Lower leg skin (tissue), 4 donors: ENCODE data around the gene TCP11. TPM values are rescaled to one million over a fixed set of nuclear protein-coding genes. Genes with fewer than 3 reads are reported as not detected.
A peak's percentile ranks its signal among the peaks of the same experiment; 100 is the strongest.

ENCODE experiments used
- DNase-seq, 2 donors: peaks; one replicate each; pipeline ENCODE4 v3.0.0-alpha.2; 2019; ENCODE audit warnings: low spot score in 2 of 2
- H3K4me3 ChIP-seq: fragments of 200-600 bp; sonication (generic); 2 replicates; pipeline ENCODE4 v1.5.1; 2017; ENCODE audit warnings: mild to moderate bottlenecking, low read depth; ENCODE audit not compliant: poor library complexity, severe bottlenecking
- CTCF ChIP-seq, 3 donors: fragments of 450-650 bp; IDR thresholded peaks; one replicate each; pipeline ENCODE4 v1.5.1; 2016; ENCODE audit warnings: antibody characterized with exemption in 3 of 3, mild to moderate bottlenecking in 3 of 3, moderate library complexity in 2 of 3
- POLR2A ChIP-seq, 2 donors: fragments of 450-650 bp; IDR thresholded peaks; one replicate each; pipeline ENCODE4 v1.6.1; 2016 to 2017; ENCODE audit warnings: antibody characterized with exemption in 2 of 2, mild to moderate bottlenecking in 1 of 2, moderate library complexity in 1 of 2
- WGBS, 2 donors: methylation state at CpG; one replicate each; pipeline ENCODE4 v1.1.5; 2018; 5-methylcytosine and 5-hydroxymethylcytosine counted together
- intact Hi-C: fragments of 100-400 bp; cut with DNase I; formaldehyde crosslinking; loops from one replicate; pipeline ENCODE4 v1.15.0; 2023; ENCODE audit warnings: low total_unique reads
- total RNA-seq, 4 donors: library from RNA; depleted of rRNA; stranded (reverse); fragments of >200 nt; gene quantifications; one replicate each; pipeline ENCODE4 v1.1.0, GENCODE V29; 2016

TCP11 gene
- total RNA-seq, 4 donors from 2014 or later = 0.97 to 1.7 TPM; not detected in 2

- 62% methylated on average over 2 of the region's 2 CpGs for WGBS, 2 donors
- no peak for DNase-seq
- intact Hi-C loops = no loop called here
- no peak overlapping the region for H3K4me3 ChIP-seq
- TF ChIP-seq CTCF (IDR thresholded peaks at IDR 0.05) = no peak
- TF ChIP-seq POLR2A (IDR thresholded peaks at IDR 0.05) = no peak
These were observed 38.9 kb upstream of the TCP11 start for GRCh38 chr6:35179901-35180535.

DNA sequence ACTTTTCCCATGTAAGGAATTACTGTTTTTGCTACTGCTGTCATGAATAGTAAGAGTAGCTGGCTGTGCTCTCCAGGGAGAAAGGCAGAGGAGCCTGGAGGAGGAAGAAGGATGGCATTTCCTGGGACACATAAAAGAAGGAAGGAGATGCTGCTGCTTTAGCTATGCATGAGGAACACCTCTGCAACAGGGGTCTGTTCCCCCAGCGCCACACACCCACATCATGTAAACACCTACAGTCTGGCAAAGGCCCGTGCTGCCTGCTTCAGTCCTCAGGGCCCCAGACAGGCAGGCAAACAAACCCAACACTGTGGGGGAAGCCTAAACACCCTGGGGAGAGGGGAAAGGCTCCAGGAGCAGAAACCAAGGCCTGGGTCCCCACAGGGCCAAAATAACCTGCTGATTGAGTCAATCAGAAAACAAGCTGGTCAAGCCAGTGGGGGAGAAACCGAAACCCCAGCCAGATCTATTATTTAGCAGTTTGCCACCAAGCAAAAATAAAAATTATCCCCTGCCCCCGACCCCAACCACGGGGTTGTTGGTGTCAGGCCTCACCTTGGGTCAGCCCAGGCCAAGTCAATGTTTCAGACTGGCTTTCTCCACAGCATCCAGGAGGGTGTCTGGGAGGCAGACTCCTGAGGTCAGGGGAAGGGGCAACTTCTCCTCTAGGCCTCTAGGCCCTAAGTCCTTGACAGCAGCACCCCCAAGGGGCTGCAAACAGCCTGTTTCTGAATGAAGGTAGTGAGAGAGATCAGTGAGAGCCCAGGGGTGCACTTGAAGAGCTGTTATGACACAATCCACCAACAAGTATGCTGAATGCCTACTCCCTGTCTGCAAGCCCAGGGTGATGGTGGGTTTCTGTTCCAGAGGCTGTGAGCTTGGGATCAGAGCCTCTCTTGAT lies 38.0 kb upstream of the TCP11 start:
- 87 to 90% methylated on average over 5 of the region's 5 CpGs for WGBS, 2 donors
- intact Hi-C loops = no loop called here
- TF ChIP-seq POLR2A (IDR thresholded peaks at IDR 0.05) = no peak
- TF ChIP-seq CTCF (IDR thresholded peaks at IDR 0.05) = no peak

GRCh38 chr6:35178012-35178411 lies 36.9 kb upstream of the TCP11 start:
- TF ChIP-seq POLR2A (IDR thresholded peaks at IDR 0.05) (no peak), CTCF (IDR thresholded peaks at IDR 0.05) (no peak)
- no peak for DNase-seq
- WGBS, 2 donors = 93 to 97% methylated on average over 2 of the region's 2 CpGs
- intact Hi-C loops = no loop called here
- no peak overlapping the region for H3K4me3 ChIP-seq

More for the DNA sequence above, 38.0 kb upstream of the TCP11 start:
- DNase-seq = no peak
- no peak overlapping the region for H3K4me3 ChIP-seq

DNA sequence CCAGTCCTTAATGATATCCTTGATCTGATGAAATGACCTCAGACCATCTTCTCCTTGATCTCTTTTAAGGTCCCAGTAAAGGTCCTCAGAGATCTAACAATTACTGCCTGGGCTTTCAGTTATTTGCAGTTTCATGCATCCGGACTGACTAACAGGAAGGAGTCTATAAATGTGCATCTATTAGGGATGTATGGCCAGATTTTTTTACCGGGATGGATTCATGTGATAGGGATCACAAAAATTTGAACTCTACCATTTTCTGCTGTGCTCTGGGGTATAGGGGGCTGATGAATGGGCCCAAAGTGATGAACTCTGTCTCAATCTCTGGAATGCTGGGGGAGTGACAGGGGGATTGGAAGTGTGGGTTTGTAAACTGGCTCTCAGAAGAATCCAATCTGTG lies 36.5 kb upstream of the TCP11 start:
- WGBS, 2 donors = 73 to 75% methylated on average over 2 of the region's 2 CpGs
- peak in 1 of 2 donors; percentile 3 for DNase-seq
- no peak for TF ChIP-seq POLR2A (IDR thresholded peaks at IDR 0.05)
- H3K4me3 ChIP-seq = no peak overlapping the region
- intact Hi-C loops = no loop called here

DNA sequence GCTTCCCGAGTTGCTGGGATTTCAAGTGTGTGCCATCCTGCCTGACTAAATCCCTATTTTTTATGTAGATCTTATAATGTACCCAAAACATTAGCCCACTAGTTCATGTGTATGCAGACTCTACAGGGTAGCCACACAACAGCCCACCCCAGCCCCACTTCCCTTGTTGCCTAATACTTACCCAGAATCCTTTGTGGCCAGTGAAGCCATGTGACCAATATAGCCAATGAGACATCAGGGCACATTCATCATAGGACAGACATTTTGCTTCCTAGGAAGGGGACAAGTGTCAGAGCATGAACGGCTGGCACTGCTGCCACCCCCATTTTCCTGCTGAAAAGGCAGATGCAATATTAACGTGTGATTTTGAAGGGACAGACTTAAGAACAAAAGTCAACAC lies 36.0 kb upstream of the TCP11 start:
- intact Hi-C loops = no loop called here
- TF ChIP-seq POLR2A (IDR thresholded peaks at IDR 0.05) (no peak), CTCF (IDR thresholded peaks at IDR 0.05) (no peak)
- H3K4me3 ChIP-seq = no peak overlapping the region
- WGBS, 2 donors = 76 to 77% methylated on average over 3 of the region's 3 CpGs
- peak in 1 of 2 donors; percentile 21 for DNase-seq

DNA sequence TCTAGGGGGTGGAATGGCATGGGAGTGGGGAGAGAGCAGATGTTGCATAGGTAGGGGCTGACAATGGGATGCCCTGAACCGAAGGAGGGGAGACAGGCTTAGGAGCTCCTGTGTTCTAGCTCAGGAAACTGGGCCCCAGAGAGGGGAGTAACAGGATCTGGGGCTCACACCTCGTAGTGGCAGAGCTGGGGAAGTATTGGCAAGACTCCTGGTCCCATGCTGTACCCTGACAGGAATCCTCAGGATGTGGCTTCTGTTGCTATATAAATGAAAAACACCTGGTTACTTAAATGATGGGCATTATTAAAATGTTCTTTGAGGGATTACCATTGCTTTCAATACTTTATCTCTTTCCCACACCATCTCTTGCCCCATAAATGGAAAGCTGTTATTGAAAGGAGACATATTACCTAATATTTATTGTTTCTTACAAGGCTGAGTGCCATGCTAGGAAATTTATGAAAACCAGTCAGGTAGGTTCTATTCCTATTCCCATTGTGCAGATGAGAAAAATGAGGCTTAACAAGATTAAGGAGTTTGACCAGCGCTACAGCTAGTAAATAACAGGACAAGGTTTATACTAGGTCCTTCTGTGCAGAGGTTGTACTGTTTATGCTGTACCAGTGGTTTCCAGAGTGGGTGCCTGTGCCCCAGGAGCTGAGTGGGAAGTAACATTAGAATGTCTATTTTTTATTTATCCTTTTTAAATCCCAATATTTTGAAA lies 35.3 kb upstream of the TCP11 start:
- DNase-seq = peak in 1 of 2 donors; percentile 25
- WGBS, 2 donors = 72 to 74% methylated on average over 3 of the region's 3 CpGs
- intact Hi-C loops = no loop called here
- H3K4me3 ChIP-seq = no peak overlapping the region
- no peak for TF ChIP-seq POLR2A (IDR thresholded peaks at IDR 0.05)
- no peak for TF ChIP-seq CTCF (IDR thresholded peaks at IDR 0.05)
